AG09309 (cell line): ENCODE data around the gene PPHLN1.
A peak's percentile ranks its signal among the peaks of the same experiment; 100 is the strongest.

Source experiments
- DNase-seq: peaks from one replicate; pipeline ENCODE4 v3.0.0-alpha.2; 2010; ENCODE audit warnings: low read depth
- H3K4me3 ChIP-seq: 2 replicates; pipeline ENCODE4 v1.5.1; 2011; ENCODE audit warnings: mild to moderate bottlenecking, low read depth, low read length, moderate library complexity; ENCODE audit not compliant: control insufficient read depth
- CTCF ChIP-seq: IDR thresholded peaks from 2 replicates; pipeline ENCODE4 v1.5.1; 2011; ENCODE audit warnings: mild to moderate bottlenecking, low read depth, low read length, inconsistent platforms; ENCODE audit not compliant: insufficient read depth, control insufficient read depth; ENCODE audit errors: missing control alignments

The PPHLN1 gene

GRCh38 chr12:42410340-42410739 is 84.4 kb downstream of the PPHLN1 start:
- no peak for TF ChIP-seq CTCF
- DNase-seq, result no peak
- no peak overlapping the region for H3K4me3 ChIP-seq

- no peak overlapping the region for H3K4me3 ChIP-seq
- no peak for DNase-seq
- no peak for TF ChIP-seq CTCF
These were observed 94.4 kb downstream of the PPHLN1 start for GRCh38 chr12:42420395-42420794.

GRCh38 chr12:42421844-42422779 is 96.1 kb downstream of the PPHLN1 start:
- no peak overlapping the region for H3K4me3 ChIP-seq
- peak; percentile 23 for DNase-seq

GRCh38 chr12:42422785-42423184 is 96.8 kb downstream of the PPHLN1 start:
- DNase-seq, result no peak
- no peak for TF ChIP-seq CTCF
- no peak overlapping the region for H3K4me3 ChIP-seq

More at GRCh38 chr12:42421844-42422779, 96.1 kb downstream of the PPHLN1 start:
- no peak for TF ChIP-seq CTCF

- H3K4me3 ChIP-seq, result no peak overlapping the region
- no peak for TF ChIP-seq CTCF
- DNase-seq, result no peak
These were observed 100.8 kb downstream of the PPHLN1 start for GRCh38 chr12:42426746-42427145.

GRCh38 chr12:42428850-42429249 is 102.9 kb downstream of the PPHLN1 start:
- no peak for TF ChIP-seq CTCF

More at GRCh38 chr12:42428850-42429249, 102.9 kb downstream of the PPHLN1 start:
- no peak for DNase-seq
- H3K4me3 ChIP-seq, result no peak overlapping the region
